Fibroblast of skin of abdomen (primary cell): ENCODE measurements around the gene RADIL.
A peak's percentile ranks its signal among the peaks of the same experiment; 100 is the strongest.

Experiments used
- DNase-seq: peaks from one replicate; pipeline ENCODE4 v3.0.0-alpha.2; 2013

Gene RADIL

GRCh38 chr7:4772306-4772705, 111.2 kb downstream of the RADIL start:
- DNase-seq = no peak

GRCh38 chr7:4771737-4772136, 111.8 kb downstream of the RADIL start:
- DNase-seq = no peak

GRCh38 chr7:4770886-4771285, 112.6 kb downstream of the RADIL start:
- no peak for DNase-seq

- no peak for DNase-seq
Measured at GRCh38 chr7:4769761-4770160, 113.8 kb downstream of the RADIL start.

GRCh38 chr7:4768597-4769569, 114.6 kb downstream of the RADIL start:
- DNase-seq = no peak

GRCh38 chr7:4766666-4767519, 116.6 kb downstream of the RADIL start:
- DNase-seq = no peak

GRCh38 chr7:4765776-4766490, 117.6 kb downstream of the RADIL start:
- DNase-seq = no peak

GRCh38 chr7:4764402-4765007, 119.0 kb downstream of the RADIL start:
- DNase-seq = no peak

- DNase-seq = no peak
Measured at GRCh38 chr7:4763794-4764185, 119.7 kb downstream of the RADIL start.

DNA sequence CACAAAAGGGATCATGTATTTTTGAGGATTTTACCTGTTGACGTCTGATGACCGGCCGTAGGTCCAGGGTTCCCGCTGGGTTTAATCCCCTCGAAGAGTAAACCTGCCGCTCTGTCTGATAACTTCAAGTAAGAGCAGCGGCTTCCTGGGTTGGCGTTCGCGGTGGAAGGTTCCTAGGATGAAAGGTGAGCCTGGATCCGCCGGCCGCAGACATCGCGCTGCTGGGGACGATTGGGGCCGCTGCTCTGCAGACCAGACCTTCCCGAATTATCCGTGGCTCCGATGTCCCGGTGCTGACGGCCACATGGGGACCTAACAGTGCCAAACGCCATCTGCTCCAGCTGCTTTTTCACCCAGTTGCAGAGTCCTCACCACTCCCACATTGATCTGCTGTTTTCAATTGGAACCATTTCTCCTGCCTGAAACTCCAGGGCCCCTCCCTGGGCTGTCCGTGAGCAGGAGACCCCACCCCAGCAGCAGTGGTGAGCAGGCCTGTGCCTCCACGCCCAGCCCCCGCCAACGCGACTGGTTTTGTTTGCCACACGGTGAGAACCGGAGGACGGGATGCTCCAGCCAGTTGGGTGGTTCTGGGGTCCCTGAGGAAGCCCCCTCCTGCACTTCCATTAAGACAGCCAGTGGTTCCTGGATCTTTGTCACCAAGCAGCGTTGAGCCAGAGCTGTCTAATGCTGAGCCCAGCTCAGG, 120.3 kb downstream of the RADIL start:
- DNase-seq = no peak

GRCh38 chr7:4762121-4763055, 121.1 kb downstream of the RADIL start:
- no peak for DNase-seq

GRCh38 chr7:4760952-4761351, 122.6 kb downstream of the RADIL start:
- no peak for DNase-seq

DNA sequence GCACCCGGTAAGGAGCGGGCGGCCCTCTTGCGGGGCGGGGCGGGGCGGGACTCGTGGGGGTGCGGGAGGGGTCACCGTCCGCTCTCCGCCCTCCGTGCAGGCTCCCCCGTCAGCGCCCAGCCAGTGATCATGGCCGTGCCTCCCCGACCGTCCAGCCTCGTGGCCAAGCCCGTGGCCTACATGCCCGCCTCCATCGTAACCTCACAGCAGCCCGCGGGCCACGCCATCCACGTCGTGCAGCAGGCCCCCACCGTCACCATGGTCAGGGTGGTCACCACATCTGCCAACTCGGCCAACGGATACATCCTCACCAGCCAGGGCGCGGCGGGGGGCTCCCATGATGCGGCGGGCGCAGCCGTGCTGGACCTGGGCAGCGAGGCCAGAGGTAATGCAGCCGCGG, 124.3 kb downstream of the RADIL start:
- no peak for DNase-seq

GRCh38 chr7:4758791-4759190, 124.7 kb downstream of the RADIL start:
- DNase-seq = no peak

GRCh38 chr7:4758111-4758510, 125.4 kb downstream of the RADIL start:
- DNase-seq = no peak

- no peak for DNase-seq
Measured at GRCh38 chr7:4755045-4755444, 128.5 kb downstream of the RADIL start.

DNA sequence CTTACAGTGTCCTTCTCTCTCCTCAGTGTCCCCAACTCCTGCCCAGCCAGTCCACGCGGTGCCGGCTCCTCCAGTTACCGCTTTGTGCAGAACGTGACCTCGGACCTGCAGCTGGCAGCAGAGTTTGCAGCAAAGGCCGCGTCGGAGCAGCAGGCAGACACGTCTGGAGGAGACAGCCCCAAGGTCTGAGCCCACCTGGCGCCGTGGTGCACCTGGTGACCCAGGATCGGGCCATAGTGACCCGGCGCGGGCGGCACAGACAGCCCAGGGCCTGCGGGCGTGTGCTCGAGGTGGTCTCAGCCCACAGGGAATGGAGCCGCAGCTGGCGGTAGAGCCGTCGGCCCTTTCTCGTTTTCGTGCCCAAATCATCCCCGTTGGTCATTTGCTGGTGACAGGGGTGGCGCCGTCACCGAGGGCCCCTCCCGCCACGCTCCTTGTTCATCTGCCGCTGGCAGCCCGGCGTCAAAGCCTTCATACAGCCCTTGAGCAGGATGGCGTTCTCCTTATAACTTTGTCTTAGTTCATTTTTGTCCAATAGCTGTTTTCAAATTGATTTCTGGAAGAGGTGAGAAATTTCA, 129.0 kb downstream of the RADIL start:
- no peak for DNase-seq

DNA sequence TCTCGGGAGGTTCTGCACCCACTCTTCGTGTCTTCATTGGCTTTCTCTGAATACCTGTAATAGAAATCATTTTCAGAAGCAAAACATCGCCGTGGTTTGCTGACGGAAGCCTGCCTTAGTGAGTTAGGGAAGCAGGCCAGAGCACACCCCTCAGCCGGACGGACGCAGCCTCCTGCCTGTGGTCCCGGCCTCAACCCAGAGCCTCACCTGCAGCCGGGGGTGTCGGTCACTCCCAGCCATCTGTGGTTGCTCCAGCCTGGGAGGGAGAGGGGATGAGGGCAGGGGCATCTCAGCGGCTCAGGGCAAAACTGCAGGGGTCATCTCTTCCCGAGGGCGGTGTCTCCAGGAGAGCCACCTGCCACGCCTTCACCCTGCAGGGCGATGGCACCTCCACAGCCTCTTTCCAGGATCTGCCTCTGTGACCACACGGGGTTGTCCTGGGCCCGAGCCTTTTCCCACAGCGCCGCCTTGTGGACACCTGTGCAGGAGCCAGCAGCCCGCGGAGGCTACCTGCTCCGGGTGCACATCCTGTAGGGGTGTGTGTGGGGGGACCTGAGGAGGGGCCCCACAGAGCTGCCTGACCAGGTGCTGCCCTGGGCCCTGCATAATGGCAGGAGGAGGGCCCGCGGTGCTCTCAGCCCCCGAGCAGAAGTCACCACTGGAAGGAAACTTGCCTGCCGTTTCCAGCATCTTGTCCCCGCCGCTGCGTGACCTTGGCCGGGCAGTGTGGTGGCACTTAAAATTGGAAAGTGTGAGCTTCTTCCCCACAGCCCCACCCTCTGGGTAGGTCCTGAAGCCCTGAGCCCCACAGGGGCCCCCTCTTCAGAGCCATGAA, 129.7 kb downstream of the RADIL start:
- DNase-seq = peak; percentile 28

- DNase-seq = no peak
Measured at GRCh38 chr7:4751398-4751947, 132.0 kb downstream of the RADIL start.
